Gastroesophageal sphincter (tissue), 4 donors: ENCODE results near the gene TRMU. TPM values are rescaled to one million over a fixed set of nuclear protein-coding genes. Genes with fewer than 3 reads are reported as not detected.
A peak's percentile ranks its signal among the peaks of the same experiment; 100 is the strongest.

Experiments used
- ATAC-seq: fragments of 150-250 bp; one replicate; pipeline ENCODE4 v1.9.1; 2016; ENCODE audit warnings: mild to moderate bottlenecking, moderate library complexity
- H3K27ac ChIP-seq, 4 donors: fragments of 200-600 bp; sonication (generic) in 3 of 4; 1 replicate in 3 of 4; 2 replicates in 1 of 4; pipeline ENCODE4 v1.5.1; 2016 to 2019
- H3K27me3 ChIP-seq: fragments of 200-600 bp; sonication (generic); one replicate; pipeline ENCODE4 v1.5.1; 2019
- H3K36me3 ChIP-seq, 2 donors: fragments of 200-600 bp; sonication (generic); one replicate each; pipeline ENCODE4 v1.5.1; 2019; ENCODE audit warnings: control low read depth in 1 of 2
- H3K4me1 ChIP-seq, 3 donors: fragments of 200-600 bp; sonication (generic); 1 replicate in 2 of 3; 2 replicates in 1 of 3; pipeline ENCODE4 v1.5.1; 2016 to 2019; ENCODE audit warnings: control low read depth in 2 of 3
- H3K4me3 ChIP-seq, 2 donors: fragments of 200-600 bp; sonication (generic); one replicate each; pipeline ENCODE4 v1.5.1; 2019; ENCODE audit warnings: mild to moderate bottlenecking in 1 of 2, moderate library complexity in 1 of 2
- H3K9me3 ChIP-seq, 3 donors: fragments of 200-600 bp; sonication (generic); one replicate each; pipeline ENCODE4 v1.5.1; 2017 to 2019; ENCODE audit warnings: control low read depth in 2 of 3
- CTCF ChIP-seq, 4 experiments: fragments of 200-600 bp in 2 of 4; fragments of 450-650 bp in 2 of 4; sonication (generic) in 1 of 4; IDR thresholded peaks; one replicate each; pipeline ENCODE4 v1.5.1; 2017 to 2019; ENCODE audit warnings: antibody characterized with exemption in 4 of 4, mild to moderate bottlenecking in 2 of 4, moderate library complexity in 2 of 4
- EP300 ChIP-seq: sonication (generic); formaldehyde crosslinking; IDR thresholded peaks from one replicate; pipeline ENCODE4 v1.6.1; 2017; ENCODE audit warnings: antibody characterized with exemption, mild to moderate bottlenecking
- POLR2A ChIP-seq, 2 donors: fragments of 450-650 bp; IDR thresholded peaks; one replicate each; pipeline ENCODE4 v1.6.1; 2017; ENCODE audit warnings: antibody characterized with exemption in 2 of 2, mild to moderate bottlenecking in 2 of 2, moderate library complexity in 1 of 2
- POLR2AphosphoS5 ChIP-seq: sonication (generic); formaldehyde crosslinking; IDR thresholded peaks from one replicate; pipeline ENCODE4 v1.6.1; 2017; ENCODE audit warnings: antibody characterized with exemption
- WGBS, 2 donors: methylation state at CpG; one replicate each; pipeline ENCODE4 v1.1.5; 2018; ENCODE audit warnings: low coverage in 1 of 2; 5-methylcytosine and 5-hydroxymethylcytosine counted together
- total RNA-seq, 4 donors: library from RNA; depleted of rRNA; stranded (reverse); fragments of >200 nt; gene quantifications; one replicate each; pipeline ENCODE4 v1.1.0, GENCODE V29; 2016

Gene TRMU
- total RNA-seq, 4 donors from 2014 or later: 9.9 to 33.8 (median 24.6) TPM

GRCh38 chr22:46355996-46356471, 20.5 kb downstream of the TRMU start:
- peaks cover 0 to 4% (median 0%) of the 10 kb centered on the region in 3 donors for H3K4me1 ChIP-seq
- H3K4me3 ChIP-seq: no peak overlapping the region
- 100% methylated on average over 2 of the region's 12 CpGs; no CpG with 5 or more reads in 1 of the 2 donors for WGBS, 2 donors
- TF ChIP-seq POLR2AphosphoS5 (no peak), POLR2A (IDR thresholded peaks at IDR 0.05) (no peak), CTCF (IDR thresholded peaks at IDR 0.05) (no peak), EP300 (no peak)
- H3K9me3 ChIP-seq: no peaks in the 10 kb centered on the region
- H3K36me3 ChIP-seq: peaks cover 0 to 86% of the 10 kb centered on the region in 2 donors
- H3K27me3 ChIP-seq: no peaks in the 10 kb centered on the region
- no peak for ATAC-seq
- H3K27ac ChIP-seq: no peak overlapping the region

- H3K9me3 ChIP-seq: no peaks in the 10 kb centered on the region
- no peak for ATAC-seq
- no peak overlapping the region for H3K27ac ChIP-seq
- H3K4me3 ChIP-seq: no peak overlapping the region
- no peaks in the 10 kb centered on the region for H3K27me3 ChIP-seq
- TF ChIP-seq POLR2A (IDR thresholded peaks at IDR 0.05): no peak
- no peak for TF ChIP-seq POLR2AphosphoS5
- no peak for TF ChIP-seq EP300
- no CpG with 5 or more reads among the region's 23 CpGs for WGBS, 2 donors
- peaks cover 0 to 4% (median 0%) of the 10 kb centered on the region in 3 donors for H3K4me1 ChIP-seq
- H3K36me3 ChIP-seq: peaks cover 0 to 79% of the 10 kb centered on the region in 2 donors
Measured at GRCh38 chr22:46356496-46357480, 21.3 kb downstream of the TRMU start.

GRCh38 chr22:46357711-46358520, 22.4 kb downstream of the TRMU start:
- WGBS, 2 donors: no CpG with 5 or more reads among the region's 19 CpGs
- peak; percentile 5 for ATAC-seq
- peaks cover 0 to 67% of the 10 kb centered on the region in 2 donors for H3K36me3 ChIP-seq
- H3K4me3 ChIP-seq: no peak overlapping the region
- TF ChIP-seq POLR2AphosphoS5: no peak
- TF ChIP-seq CTCF (IDR thresholded peaks at IDR 0.05): no peak
- no peaks in the 10 kb centered on the region for H3K27me3 ChIP-seq
- no peaks in the 10 kb centered on the region for H3K9me3 ChIP-seq
- no peak overlapping the region for H3K27ac ChIP-seq
- peaks cover 0 to 4% (median 0%) of the 10 kb centered on the region in 3 donors for H3K4me1 ChIP-seq

GRCh38 chr22:46358766-46359165, 23.3 kb downstream of the TRMU start:
- TF ChIP-seq POLR2A (IDR thresholded peaks at IDR 0.05): no peak
- H3K36me3 ChIP-seq: peaks cover 0 to 59% of the 10 kb centered on the region in 2 donors
- ATAC-seq: no peak
- H3K27ac ChIP-seq: no peak overlapping the region
- no peaks in the 10 kb centered on the region for H3K9me3 ChIP-seq
- WGBS, 2 donors: 84 to 88% methylated on average over 4 to 6 of the region's 6 CpGs
- H3K27me3 ChIP-seq: no peaks in the 10 kb centered on the region
- peaks cover 0 to 4% (median 0%) of the 10 kb centered on the region in 3 donors for H3K4me1 ChIP-seq
- H3K4me3 ChIP-seq: no peak overlapping the region

- H3K27me3 ChIP-seq: peaks cover 3% of the 10 kb centered on the region
- H3K9me3 ChIP-seq: no peaks in the 10 kb centered on the region
- H3K36me3 ChIP-seq: peaks cover 0 to 53% of the 10 kb centered on the region in 2 donors
- H3K4me3 ChIP-seq: no peak overlapping the region
- H3K4me1 ChIP-seq: peaks cover 0 to 4% (median 0%) of the 10 kb centered on the region in 3 donors
- TF ChIP-seq EP300 (no peak), POLR2AphosphoS5 (no peak), CTCF (IDR thresholded peaks at IDR 0.05) (no peak), POLR2A (IDR thresholded peaks at IDR 0.05) (no peak)
- H3K27ac ChIP-seq: no peak overlapping the region
- 83% methylated on average over 7 of the region's 14 CpGs; no CpG with 5 or more reads in 1 of the 2 donors for WGBS, 2 donors
- no peak for ATAC-seq
Measured at GRCh38 chr22:46359362-46359761, 23.8 kb downstream of the TRMU start.
